Muscle layer of duodenum (tissue), 2 donors: ENCODE results near the gene NT5C.

ENCODE experiments used
- H3K27ac ChIP-seq: one replicate; pipeline ENCODE4 v1.7.0; 2013; ENCODE audit warnings: mild to moderate bottlenecking, low read length
- H3K27me3 ChIP-seq: one replicate; pipeline ENCODE4 v1.7.0; 2013; ENCODE audit warnings: low read depth, mild to moderate bottlenecking, control low read depth, low read length
- H3K36me3 ChIP-seq, 2 donors: one replicate each; pipeline ENCODE4 v1.7.0; 2013; ENCODE audit warnings: low read length in 2 of 2, control low read depth in 1 of 2, mild to moderate bottlenecking in 1 of 2; ENCODE audit not compliant: insufficient read depth in 2 of 2, control insufficient read depth in 1 of 2
- H3K4me1 ChIP-seq, 2 donors: one replicate each; pipeline ENCODE4 v1.7.0; 2013; ENCODE audit warnings: low read length in 2 of 2, mild to moderate bottlenecking in 2 of 2, control low read depth in 1 of 2, moderate library complexity in 1 of 2; ENCODE audit not compliant: insufficient read depth in 2 of 2, control insufficient read depth in 1 of 2
- H3K4me3 ChIP-seq, 2 donors: one replicate each; pipeline ENCODE4 v1.7.0; 2013; ENCODE audit warnings: low read length in 2 of 2, low read depth in 1 of 2, mild to moderate bottlenecking in 1 of 2
- H3K9me3 ChIP-seq, 2 donors: one replicate each; pipeline ENCODE4 v1.7.0; 2013; ENCODE audit warnings: low read length in 2 of 2, control low read depth in 1 of 2, mild to moderate bottlenecking in 1 of 2; ENCODE audit not compliant: control insufficient read depth in 1 of 2
- donor health status: healthy.

The NT5C gene

GRCh38 chr17:75087558-75088453 lies 43.7 kb downstream of the NT5C start, which contains the start of gene SLC16A5:
Gene SLC16A5, plus strand, starts transcription at chr17:75087954. Its CDS starts 5,683 bp downstream, at chr17:75093637.
- Histone ChIP-seq H3K4me1 (peaks cover 0 to 15% of the 10 kb centered on the region in 2 donors), H3K27me3 (no peaks in the 10 kb centered on the region), H3K4me3 (peak within 1 kb of the TSS; percentile 55 to 59), H3K27ac (peak within 1 kb of the TSS; percentile 79), H3K9me3 (no peaks in the 10 kb centered on the region), H3K36me3 (no peaks in the 10 kb centered on the region)

- Histone ChIP-seq H3K36me3 (no peaks in the 10 kb centered on the region), H3K27me3 (no peaks in the 10 kb centered on the region), H3K4me1 (peaks cover 0 to 15% of the 10 kb centered on the region in 2 donors), H3K9me3 (no peaks in the 10 kb centered on the region), H3K27ac (peak overlapping the region; percentile 75), H3K4me3 (peak overlapping the region; percentile 55 to 59)
These were observed 44.4 kb downstream of the NT5C start for GRCh38 chr17:75087182-75087557.

GRCh38 chr17:75086496-75087181 lies 44.9 kb downstream of the NT5C start:
- H3K27me3 ChIP-seq, result no peaks in the 10 kb centered on the region
- no peaks in the 10 kb centered on the region for H3K36me3 ChIP-seq
- no peak overlapping the region for H3K4me3 ChIP-seq
- H3K27ac ChIP-seq, result no peak overlapping the region
- no peaks in the 10 kb centered on the region for H3K9me3 ChIP-seq
- H3K4me1 ChIP-seq, result peaks cover 0 to 10% of the 10 kb centered on the region in 2 donors

GRCh38 chr17:75084039-75084660 lies 47.4 kb downstream of the NT5C start:
- Histone ChIP-seq H3K9me3 (no peaks in the 10 kb centered on the region), H3K36me3 (no peaks in the 10 kb centered on the region), H3K4me3 (no peak overlapping the region), H3K27me3 (no peaks in the 10 kb centered on the region), H3K27ac (no peak overlapping the region), H3K4me1 (no peaks in the 10 kb centered on the region)

GRCh38 chr17:75082683-75083082 lies 48.9 kb downstream of the NT5C start:
- no peak overlapping the region for H3K4me3 ChIP-seq
- H3K9me3 ChIP-seq, result no peaks in the 10 kb centered on the region
- H3K27ac ChIP-seq, result no peak overlapping the region
- H3K36me3 ChIP-seq, result no peaks in the 10 kb centered on the region
- peaks cover 0 to 11% of the 10 kb centered on the region in 2 donors for H3K4me1 ChIP-seq
- H3K27me3 ChIP-seq, result no peaks in the 10 kb centered on the region

- no peaks in the 10 kb centered on the region for H3K27me3 ChIP-seq
- peaks cover 0 to 18% of the 10 kb centered on the region in 2 donors for H3K4me1 ChIP-seq
These were observed 49.7 kb downstream of the NT5C start for GRCh38 chr17:75081611-75082540.

More at GRCh38 chr17:75081611-75082540, 49.7 kb downstream of the NT5C start:
- no peaks in the 10 kb centered on the region for H3K9me3 ChIP-seq
- H3K36me3 ChIP-seq, result no peaks in the 10 kb centered on the region
- H3K4me3 ChIP-seq, result no peak overlapping the region
- H3K27ac ChIP-seq, result no peak overlapping the region
